ENCODE results near the gene AXIN2.
A peak's percentile ranks its signal among the peaks of the same experiment; 100 is the strongest.

The AXIN2 gene

DNA sequence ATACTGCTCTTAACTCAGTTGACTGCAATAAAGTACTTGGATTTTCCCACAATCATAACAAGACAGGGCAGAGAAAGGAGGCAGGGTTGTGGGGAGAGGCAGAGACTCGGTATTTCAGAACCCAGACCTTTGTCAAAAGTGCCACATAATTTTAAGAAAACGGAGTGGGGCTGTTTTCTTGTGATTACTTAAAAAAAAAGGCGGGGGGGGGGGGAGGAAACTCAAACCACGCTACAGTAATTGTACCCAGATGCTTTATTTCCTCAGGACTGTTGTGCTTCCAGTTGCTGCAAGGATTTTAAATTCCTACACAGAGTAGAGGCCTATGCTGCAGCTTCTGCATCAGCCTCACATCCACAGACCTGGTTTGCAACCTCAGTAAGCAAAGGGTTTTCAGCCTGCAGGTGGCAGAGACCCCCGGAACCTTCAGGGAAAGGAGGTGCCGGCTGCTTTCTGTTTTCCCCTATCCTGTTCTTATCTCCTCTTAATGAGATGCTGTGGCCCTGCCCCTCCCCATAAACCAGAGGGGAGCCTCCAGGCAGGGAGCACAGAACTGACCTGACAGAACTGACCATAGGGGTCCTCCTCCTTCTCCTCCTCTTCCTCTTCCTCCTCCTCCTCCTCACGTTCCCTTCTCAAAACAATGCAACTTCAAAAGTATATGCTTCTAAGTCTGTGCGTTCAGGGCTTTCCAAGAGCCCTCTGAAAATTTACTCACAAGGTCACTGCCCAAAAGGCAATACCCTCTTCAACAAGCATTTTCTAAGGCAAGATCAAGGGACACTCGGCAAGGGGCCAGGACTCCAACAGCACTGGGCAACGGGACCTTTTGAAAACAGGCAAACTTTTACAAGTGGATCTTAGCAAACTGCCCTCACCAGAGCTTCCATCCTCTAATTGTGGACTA lies 7.5 kb downstream of the AXIN2 start:
- DNase-seq, result peak; percentile 72

DNA sequence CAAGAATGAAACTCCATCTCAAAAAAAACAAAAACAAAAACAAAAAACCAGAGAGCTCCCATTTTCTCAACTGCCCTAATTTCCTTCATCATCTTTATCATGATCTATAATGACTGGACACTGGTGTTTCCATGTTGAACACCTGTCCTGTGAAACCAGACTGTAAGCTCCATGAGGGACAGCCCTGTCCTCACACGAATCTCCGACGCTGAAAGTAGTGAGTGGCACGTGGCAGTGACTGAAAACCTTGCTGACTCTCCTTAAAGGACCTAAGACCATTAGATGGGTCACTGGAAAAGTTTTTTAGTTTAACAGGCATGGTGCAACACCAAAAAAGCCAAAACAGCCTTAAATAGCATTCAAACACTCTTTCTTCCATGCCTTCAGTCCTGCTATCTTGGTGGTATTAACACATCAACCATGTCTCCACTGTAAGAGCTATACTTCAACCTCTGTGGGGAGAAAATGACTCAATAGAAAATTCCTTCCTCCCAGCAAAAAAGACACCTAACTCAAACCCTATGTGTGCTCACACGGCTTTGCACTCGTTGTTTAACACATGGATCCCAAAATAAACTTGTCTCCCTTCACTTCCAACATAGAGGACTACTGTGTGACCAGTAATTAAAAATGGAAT lies 8.3 kb downstream of the AXIN2 start:
- DNase-seq, result peak; percentile 94

DNA sequence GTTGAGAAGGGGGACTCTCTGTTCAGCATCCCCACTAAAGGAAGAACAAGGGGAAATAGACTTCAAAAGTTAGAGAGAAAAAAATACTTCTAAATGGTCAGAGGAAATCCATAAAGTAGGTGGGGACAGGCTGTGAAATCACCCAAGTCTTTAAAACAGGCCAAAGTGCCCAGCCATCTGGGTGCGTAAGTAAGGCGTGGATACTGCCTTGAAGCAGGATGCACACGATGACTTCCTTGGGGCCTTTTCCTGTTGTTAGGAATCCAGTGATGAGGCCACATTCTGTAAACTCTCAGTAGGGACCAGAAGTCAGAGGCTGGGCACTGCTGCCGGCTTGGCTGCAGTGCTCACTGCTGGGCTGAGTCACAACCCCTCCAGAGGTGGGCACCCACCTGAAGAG lies 9.2 kb downstream of the AXIN2 start:
- DNase-seq, result peak; percentile 36

DNA sequence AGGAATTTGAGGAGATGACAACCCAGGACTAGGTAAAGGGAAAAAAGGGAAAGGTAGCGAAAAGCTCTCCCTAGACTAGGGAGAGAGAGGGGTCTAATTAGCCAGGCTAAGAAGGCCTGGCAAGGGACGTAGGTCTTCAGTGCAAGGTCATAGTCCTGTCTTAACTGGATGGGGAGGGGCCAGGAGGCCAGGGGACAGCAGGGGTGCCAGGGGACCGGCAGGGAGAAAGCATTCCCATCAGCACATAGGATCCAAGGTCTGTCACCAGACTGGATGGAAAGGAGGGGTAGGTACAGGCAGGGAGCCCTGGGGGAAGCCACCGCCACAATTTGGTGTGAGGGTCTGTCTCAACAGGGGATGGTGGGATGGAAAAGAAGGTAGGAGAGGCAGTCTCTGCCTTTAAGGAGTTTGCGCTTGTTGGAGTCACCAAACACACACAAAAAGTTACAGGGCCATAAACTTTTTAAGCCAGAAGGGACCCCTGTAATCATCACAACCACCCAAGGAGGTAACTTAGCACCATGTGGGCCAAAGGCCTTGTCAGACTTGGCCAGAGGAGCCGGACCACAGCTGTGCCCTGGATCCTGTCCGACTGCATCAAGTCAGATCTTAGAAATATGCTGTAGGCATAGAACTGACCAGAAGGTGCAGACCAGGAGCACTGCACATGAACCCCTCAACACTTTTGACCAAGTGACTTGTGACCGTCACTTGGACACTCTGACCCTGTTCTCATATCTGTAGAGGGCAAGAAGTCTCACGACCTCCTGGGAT lies 10.0 kb downstream of the AXIN2 start:
- no peak for DNase-seq

DNA sequence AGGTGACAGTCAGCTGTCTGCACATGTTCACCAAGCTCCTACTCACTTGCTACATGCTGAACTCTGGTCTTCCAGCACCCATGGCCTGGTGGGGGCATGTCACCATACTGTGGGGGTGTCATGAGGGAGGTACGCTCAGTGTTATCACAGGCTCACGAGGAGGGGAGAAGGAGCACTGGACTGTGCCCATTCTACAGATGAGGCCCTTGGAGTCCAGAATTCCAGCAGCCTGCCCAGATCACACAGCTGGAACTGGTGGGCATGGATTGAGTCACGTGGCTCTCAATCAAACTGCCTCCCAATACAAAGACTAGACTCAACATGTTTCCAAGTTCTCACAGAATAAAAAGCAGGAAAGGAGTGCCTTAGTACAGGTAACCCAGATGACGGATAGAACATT lies 10.7 kb downstream of the AXIN2 start:
- DNase-seq, result no peak

DNA sequence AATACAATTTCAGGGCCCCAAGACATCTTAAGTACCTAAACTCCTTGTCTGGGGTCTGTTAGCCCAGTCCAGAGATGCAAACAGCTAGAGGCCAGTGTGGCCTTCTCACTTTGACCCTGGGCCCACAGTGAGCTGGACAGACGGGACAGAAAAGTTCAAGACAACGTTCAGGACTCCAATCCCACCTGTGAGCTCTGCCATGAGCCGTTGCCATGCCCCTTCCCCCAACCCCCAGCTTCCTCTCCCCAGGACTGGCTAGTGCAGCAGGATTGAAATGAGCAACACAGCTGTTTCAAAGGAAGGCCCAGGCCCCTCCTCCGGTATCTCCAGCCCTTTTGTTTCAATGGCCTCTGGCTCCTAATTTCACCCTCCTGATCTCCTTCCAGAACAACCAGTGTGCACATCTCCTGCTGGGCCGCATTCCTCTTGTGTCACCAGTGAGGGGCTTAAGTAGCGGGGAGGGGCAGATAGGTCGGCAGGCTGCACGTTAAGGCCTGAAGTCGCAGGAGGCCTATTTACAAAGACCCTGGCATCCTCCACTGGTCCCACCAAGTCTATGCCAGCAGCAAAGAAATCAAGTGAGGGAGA lies 11.3 kb downstream of the AXIN2 start:
- DNase-seq, result no peak

DNA sequence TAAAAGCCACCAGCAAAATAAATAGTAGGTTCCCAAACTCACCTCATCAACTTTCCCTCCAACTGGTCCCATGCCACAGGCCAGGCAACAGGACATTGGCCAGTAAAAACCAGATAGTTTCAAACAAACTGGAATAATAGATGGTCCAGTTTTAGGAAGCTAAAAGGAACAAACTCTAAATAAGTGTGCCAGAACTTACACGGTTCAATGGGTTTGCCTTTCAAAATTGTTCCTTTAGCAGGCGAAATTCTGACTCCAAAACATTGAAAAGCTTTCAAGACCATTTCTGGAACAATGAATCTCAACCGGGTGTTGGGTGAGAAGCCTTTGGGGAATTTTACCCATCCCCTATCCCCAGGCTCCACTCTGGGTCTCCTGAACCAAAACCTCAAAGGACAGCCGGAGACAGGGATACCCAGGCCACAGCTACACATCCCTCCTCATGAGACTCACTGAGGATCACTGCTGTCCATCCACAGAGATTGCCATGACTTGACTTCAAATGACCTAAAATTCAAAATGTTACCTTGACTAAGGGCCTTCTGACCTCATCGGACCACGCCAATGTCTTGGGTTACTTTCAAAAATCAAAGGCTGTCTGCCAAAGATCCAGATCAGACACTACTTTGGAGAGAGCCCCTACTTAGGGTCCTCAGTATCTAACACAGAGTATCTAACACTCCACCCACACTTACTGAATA lies 13.0 kb downstream of the AXIN2 start:
- DNase-seq, result no peak

DNA sequence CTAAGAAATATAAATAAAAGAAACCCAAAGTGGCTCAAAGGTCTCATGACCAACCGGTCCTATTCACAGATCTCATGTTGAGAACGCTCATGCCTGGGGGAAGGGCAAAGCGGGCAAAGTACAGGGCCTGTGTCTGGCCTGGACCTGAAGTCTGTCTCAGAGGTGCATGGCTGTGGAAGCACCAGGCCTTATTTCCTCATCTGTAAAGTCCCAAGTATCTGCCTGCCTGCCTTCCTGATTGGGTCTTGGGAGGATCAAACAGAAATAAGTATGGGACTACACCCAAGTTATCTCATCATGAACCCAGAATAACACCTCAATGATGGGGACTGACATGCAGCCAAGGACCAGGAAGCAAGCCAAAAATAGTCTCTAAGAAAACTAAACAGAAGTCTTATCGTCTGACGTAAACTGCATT lies 14.2 kb downstream of the AXIN2 start:
- DNase-seq, result peak; percentile 75

DNA sequence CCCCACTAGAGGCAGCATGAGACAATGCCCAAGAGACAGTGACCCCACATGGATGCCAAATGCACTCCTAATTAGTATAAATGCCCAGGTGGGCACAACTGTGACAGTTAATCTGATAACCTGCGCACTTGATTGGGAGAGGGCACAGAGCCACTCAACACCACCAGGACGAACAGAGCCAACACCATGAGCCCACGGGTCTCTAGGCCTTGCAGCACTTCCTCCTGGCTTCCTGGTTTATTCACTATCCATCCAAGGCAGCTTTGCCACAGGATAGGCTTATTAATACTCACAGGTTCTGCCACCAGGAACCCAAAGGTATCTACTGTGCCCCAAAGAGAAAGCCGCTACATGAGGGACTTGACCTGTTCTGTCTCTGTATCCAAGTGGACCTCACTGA lies 14.9 kb downstream of the AXIN2 start:
- no peak for DNase-seq

DNA sequence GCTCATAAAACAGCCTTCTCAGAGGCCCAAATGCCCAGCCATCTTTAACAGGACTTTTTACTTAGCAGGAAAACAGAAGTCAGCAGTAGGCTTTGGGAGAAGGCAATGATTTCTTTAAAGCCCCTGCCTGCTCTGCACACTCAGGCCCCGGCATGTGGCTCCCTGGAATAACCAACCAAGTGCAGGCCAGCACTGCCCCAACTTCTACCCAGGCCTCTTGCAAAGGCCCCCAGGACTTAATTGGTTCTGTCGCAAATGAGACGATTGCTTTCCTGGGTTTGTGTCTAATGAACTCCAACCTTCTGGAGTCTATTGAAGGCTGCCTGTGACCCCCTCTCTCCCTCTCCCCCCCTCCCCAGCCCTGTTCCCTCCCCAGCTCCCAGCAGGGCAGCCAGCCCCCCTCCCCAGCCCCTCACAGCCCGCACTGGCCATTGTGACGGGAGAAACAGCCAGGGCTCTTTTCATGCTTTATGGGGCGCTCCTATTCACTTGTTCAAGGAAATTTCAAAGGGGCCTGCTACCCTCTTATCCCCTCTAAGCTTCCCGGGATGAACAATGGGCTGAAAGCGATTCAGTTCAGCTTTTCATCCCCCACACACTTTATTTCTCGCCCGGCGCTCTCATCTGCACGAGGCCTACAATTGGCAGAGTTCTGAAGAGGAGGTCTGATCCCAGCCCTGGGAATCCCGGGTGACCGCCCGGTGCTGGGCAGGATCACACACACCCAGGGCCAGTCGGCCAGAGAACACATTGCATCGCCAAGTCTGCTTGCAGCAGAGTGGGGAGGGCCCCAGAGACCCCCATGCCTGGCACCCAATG lies 15.5 kb downstream of the AXIN2 start:
- DNase-seq, result no peak

DNA sequence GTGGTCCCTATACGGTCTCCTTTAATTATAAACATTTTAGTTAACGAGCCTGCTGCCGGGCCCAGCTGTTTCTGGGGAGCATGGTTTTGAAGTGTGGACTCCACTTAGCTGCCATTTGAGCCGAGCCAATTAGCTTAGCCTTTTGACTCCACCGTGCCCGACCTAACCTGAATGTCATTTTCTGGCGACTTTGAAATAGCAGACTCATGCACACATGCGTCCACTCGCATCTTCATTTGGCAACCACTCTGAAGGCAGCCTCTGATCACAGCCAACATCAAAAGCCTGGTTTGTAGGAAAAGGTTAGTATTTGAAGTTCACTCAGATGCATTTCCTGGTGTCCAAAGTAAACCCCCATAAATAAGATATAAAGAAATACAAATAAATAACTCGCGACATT lies 16.8 kb downstream of the AXIN2 start:
- DNase-seq, result no peak

DNA sequence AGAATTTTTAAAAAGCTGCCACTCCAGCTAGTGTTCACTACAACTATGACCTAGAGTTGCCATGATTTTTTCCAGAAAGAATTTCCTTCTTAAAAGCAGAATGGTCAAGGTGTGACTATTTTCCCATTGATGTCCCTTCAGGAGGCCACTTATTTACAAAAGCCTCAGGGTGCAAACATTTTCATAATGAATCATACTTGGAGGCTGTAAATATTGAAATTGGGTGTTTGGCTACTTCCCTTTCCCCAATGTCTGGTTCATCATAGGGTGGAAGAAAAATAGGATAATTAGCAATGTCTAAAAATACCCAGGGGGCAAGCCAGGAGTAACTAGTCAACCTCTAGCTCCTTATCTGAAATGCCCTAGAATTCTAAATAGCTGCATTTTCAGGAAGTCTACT lies 18.8 kb downstream of the AXIN2 start:
- no peak for DNase-seq

DNA sequence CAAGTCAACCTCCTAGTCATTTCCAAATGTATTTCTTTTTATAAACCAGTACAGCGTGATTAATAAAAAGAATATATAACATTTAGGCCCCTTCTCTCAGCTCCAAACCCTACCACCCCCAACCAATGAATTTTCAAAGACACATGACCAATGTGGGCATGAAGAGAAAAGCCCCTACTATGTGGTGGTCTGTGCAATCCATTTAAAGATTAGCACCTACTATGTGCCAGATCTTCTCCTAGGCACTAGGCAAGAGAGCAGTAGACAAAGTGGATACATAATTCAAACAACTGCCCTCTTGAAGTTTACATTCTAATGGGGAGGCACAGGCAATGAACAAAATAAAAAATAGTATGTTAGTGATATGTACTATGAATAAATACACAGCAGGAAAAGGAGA lies 19.4 kb downstream of the AXIN2 start:
- no peak for DNase-seq

DNA sequence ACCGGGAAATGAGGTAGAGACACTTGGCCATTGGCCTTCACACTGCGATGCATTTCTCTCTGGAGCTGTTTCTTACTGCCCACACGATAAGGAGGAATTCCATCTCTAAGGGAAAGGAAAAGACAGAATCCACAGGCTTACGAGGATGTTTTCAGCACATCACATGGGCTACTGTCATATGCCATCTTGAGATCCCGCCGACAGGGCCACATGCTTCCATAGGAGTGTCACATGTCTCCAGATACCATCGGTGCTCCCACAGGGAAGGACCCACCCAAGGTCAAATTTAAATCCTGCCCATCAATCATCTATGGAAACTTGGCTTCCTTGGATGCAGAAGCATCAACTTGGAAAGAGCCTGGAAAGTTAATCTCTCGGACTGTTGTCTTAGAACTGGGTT lies 20.0 kb downstream of the AXIN2 start:
- DNase-seq, result no peak

DNA sequence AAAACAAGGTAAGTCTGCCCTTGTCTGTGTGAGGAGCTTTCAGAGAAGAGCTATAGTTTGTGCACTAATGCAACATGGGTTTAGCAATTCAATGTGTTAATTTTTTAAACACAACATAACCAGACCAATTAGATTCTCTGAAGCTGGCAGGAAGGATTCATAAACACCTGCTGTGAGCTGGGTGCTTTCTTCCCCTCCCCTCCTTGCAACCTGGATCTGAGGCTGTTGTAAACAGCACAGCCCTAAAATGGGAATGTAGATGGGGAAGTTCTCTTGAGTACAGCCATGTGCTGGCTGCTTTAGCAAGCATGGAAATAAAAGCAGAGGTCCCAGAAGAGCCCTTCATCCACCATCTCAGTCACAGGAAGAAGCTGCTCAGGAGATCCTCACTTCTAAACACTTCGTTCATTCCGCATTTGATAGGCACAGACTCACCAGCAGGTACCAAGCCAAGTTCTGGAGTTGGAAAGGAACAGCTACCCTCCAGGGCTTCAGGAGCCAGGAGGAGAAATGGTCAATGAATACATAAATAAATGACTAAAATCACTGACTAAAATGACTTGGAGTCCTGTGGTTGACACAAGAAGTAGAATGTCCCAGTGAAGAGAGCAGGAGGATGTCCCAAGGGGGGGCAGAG lies 21.7 kb downstream of the AXIN2 start:
- DNase-seq, result no peak

DNA sequence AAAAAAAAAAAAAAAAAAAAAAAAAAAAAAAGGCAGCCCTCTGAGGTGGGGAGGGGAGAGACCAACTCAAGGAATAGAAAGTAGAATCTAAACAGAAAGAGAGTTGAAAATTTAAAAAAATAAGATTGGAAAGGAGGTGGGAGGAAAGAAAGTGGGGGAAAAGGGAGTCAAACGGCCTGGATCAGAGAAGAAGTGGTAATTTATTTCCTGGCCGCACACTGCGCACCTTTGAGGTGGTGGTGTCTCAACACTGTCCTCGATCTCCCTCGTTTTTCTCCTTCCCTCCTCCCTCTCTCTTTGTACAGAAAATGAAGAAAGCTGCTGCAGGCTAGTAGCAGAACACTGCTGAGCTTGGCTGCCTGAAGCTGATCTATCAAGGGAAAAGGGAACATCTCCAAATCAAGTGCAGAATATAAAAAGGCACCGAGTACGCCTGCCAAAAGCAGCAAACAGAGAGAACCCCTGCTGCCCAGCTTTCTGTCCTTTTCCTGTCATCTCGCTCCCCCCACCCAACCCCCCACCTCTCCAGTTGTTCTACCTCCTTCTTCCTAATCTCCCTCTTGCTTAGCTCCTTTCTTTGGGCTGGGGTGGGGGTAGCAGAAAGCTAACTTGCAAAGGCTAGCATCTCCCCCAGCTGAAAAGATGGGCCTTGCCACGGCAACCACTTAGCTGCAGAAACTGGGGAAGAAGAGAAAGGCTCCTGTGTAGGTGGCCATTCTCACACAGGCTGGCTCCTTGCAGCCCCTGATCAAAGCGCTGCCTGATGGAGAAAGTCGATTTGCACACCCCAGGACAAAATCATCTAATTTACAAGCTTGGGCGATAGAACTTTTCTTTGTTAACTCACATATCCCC lies 22.5 kb downstream of the AXIN2 start:
- DNase-seq, result no peak

DNA sequence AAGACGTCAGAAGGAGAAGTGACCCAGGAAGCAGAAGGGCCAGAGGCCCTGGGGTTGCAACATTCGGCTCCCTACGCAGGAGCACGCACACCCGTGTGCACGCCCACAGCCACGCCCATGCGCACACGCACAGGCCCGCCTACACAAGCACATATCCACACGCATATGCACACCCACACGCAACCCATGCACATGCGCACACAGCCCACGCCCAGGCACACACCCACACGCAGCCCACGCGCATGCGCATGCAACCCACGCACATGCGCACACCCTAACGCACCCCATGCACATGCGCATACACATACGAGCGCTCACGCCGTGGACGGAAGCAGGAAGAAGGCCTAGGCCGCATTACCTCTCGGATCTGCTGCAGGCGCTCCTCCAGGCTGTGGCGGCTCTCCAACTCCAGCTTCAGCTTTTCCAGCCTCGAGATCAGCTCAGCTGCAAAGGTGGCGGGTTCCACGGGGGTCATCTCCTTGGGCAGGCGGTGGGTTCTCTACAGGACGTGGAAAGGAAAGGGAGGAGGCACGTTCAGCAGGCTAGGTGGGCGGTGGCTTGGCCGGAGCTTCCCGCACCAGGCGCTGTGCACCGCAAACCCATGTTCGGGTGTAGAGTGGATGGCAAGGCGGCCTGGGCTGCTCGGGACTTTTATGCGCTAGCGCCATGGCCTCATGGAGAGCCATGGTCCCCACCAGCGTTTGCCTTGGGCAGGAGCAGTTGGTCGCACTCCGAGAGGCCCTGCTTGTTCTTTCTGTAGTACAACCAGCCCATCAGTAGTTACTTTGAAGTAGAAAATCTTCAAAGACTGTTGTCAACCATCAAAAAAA lies 23.4 kb downstream of the AXIN2 start:
- no peak for DNase-seq

DNA sequence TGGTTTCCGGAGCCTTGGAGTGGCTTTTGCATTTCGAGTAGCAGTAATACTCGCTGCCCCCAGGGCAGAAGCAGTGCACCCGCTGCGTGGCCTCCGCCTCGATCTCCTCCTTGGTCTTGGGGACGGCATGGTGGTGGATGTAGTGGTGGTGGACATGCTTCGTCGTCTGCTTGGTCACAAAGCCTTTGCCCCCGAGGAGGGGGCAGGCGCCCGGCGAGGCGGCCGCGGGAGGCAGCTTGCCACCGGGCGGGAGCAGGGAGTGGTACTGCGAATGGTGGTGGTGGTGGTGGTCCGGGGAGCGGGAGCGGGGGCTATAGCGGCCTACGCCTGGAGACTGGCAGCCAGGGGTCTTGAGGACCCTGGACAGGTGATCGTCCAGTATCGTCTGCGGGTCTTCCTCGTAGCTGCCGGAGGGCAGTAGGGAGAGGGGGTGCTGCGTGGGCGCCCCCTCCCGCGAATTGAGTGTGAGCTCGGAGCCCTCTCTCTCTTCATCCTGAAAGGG lies 24.1 kb downstream of the AXIN2 start:
- no peak for DNase-seq

All from fibroblast of skin of right biceps (primary cell).